OCI-LY1 (cell line): Measurements from ENCODE around the gene RPL5.

Experiments
- H2AFZ ChIP-seq: fragments of 200-600 bp; sonication (generic), shearing (Covaris generic); 2 replicates; pipeline ENCODE4 v1.6.0; 2014; ENCODE audit warnings: antibody characterized with exemption, mild to moderate bottlenecking, low read length
- H3F3A ChIP-seq: fragments of 200-600 bp; sonication (generic), shearing (Covaris generic); 2 replicates; pipeline ENCODE4 v1.6.0; 2014; ENCODE audit warnings: mild to moderate bottlenecking, antibody characterized with exemption, low read length, moderate library complexity; ENCODE audit not compliant: insufficient read depth
- H3K27ac ChIP-seq: fragments of 200-600 bp; sonication (generic); 2 replicates; pipeline ENCODE4 v1.5.1; 2014; ENCODE audit warnings: low read length, mixed run types, mild to moderate bottlenecking, low read depth; ENCODE audit not compliant: poor library complexity, severe bottlenecking
- H3K27me3 ChIP-seq: fragments of 200-600 bp; sonication (generic); 2 replicates; pipeline ENCODE4 v1.6.0; 2014; ENCODE audit warnings: antibody characterized with exemption, mild to moderate bottlenecking, low read length, moderate library complexity; ENCODE audit not compliant: insufficient read depth
- H3K36me3 ChIP-seq: fragments of 200-600 bp; sonication (generic); 2 replicates; pipeline ENCODE4 v1.6.1; 2014; ENCODE audit warnings: mild to moderate bottlenecking, antibody characterized with exemption, low read length, moderate library complexity, mixed read lengths; ENCODE audit not compliant: insufficient read depth
- H3K4me1 ChIP-seq: fragments of 200-600 bp; sonication (generic); 2 replicates; pipeline ENCODE4 v1.5.1; 2014; ENCODE audit warnings: mild to moderate bottlenecking, low read length, moderate library complexity; ENCODE audit not compliant: insufficient read depth, severe bottlenecking
- H3K4me2 ChIP-seq: fragments of 200-600 bp; sonication (generic), shearing (Covaris generic); 2 replicates; pipeline ENCODE4 v1.6.1; 2014; ENCODE audit warnings: low read length
- H3K4me3 ChIP-seq: fragments of 200-600 bp; sonication (generic); 2 replicates; pipeline ENCODE4 v1.5.1; 2014; ENCODE audit warnings: low read length, low read depth, mild to moderate bottlenecking, mixed read lengths; ENCODE audit not compliant: poor library complexity, severe bottlenecking
- H3K79me2 ChIP-seq: fragments of 200-600 bp; shearing (Covaris generic); 2 replicates; pipeline ENCODE4 v1.6.1; 2016; ENCODE audit warnings: mixed run types, low read length, mixed read lengths; ENCODE audit not compliant: insufficient read depth
- H3K9ac ChIP-seq: fragments of 200-600 bp; sonication (generic), shearing (Covaris generic); 2 replicates; pipeline ENCODE4 v1.6.1; 2014; ENCODE audit warnings: mild to moderate bottlenecking, low read length, mixed read lengths
- H3K9me2 ChIP-seq: fragments of 200-600 bp; sonication (generic), shearing (Covaris generic); 2 replicates; pipeline ENCODE4 v1.6.1; 2014; ENCODE audit warnings: low read depth, mild to moderate bottlenecking, low read length, mixed read lengths
- H3K9me3 ChIP-seq: fragments of 200-600 bp; shearing (Covaris generic); 2 replicates; pipeline ENCODE4 v1.6.1; 2014; ENCODE audit warnings: low read length, mixed read lengths
- H4K20me1 ChIP-seq: fragments of 200-600 bp; sonication (generic), shearing (Covaris generic); 2 replicates; pipeline ENCODE4 v1.6.0; 2016; ENCODE audit warnings: mild to moderate bottlenecking, low read length; ENCODE audit not compliant: insufficient read depth
- CTCF ChIP-seq: fragments of 200-600 bp; sonication (generic), shearing (Covaris generic); IDR thresholded peaks from 2 replicates; pipeline ENCODE4 v1.5.1; 2017; ENCODE audit warnings: mild to moderate bottlenecking, antibody characterized with exemption, low read length, moderate library complexity, mixed read lengths
- EZH2 ChIP-seq: fragments of 200-600 bp; sonication (generic), shearing (Covaris generic); IDR thresholded peaks from 2 replicates; pipeline ENCODE4 v1.8.0; 2017; ENCODE audit warnings: borderline replicate concordance, mixed run types, mild to moderate bottlenecking, antibody characterized with exemption, low read length, moderate library complexity, mixed read lengths

RPL5 gene

GRCh38 chr1:92820024-92820423, 11.8 kb upstream of the RPL5 start:
- Histone ChIP-seq H3K9ac (no peak overlapping the region), H3K79me2 (no peaks in the 10 kb centered on the region), H4K20me1 (no peaks in the 10 kb centered on the region), H3K27ac (no peak overlapping the region), H3K9me3 (no peaks in the 10 kb centered on the region), H2AFZ (no peak overlapping the region), H3K36me3 (no peaks in the 10 kb centered on the region), H3K9me2 (no peaks in the 10 kb centered on the region), H3K27me3 (no peaks in the 10 kb centered on the region), H3K4me2 (no peak overlapping the region), H3K4me1 (no peaks in the 10 kb centered on the region), H3K4me3 (no peak overlapping the region), H3F3A (no peaks in the 10 kb centered on the region)
- no peak for TF ChIP-seq EZH2
- TF ChIP-seq CTCF = no peak

GRCh38 chr1:92820551-92820950, 11.3 kb upstream of the RPL5 start:
- no peaks in the 10 kb centered on the region for H3K36me3 ChIP-seq
- H3K4me2 ChIP-seq = no peak overlapping the region
- no peak overlapping the region for H3K27ac ChIP-seq
- H3K9me2 ChIP-seq = no peaks in the 10 kb centered on the region
- no peaks in the 10 kb centered on the region for H4K20me1 ChIP-seq
- no peaks in the 10 kb centered on the region for H3K9me3 ChIP-seq
- no peak overlapping the region for H2AFZ ChIP-seq
- no peaks in the 10 kb centered on the region for H3K27me3 ChIP-seq
- TF ChIP-seq EZH2 (no peak), CTCF (no peak)
- no peaks in the 10 kb centered on the region for H3K4me1 ChIP-seq
- H3K79me2 ChIP-seq = no peaks in the 10 kb centered on the region
- H3K4me3 ChIP-seq = no peak overlapping the region
- no peak overlapping the region for H3K9ac ChIP-seq
- no peaks in the 10 kb centered on the region for H3F3A ChIP-seq

- no peak overlapping the region for H2AFZ ChIP-seq
- no peak overlapping the region for H3K27ac ChIP-seq
- no peak for TF ChIP-seq CTCF
- no peak for TF ChIP-seq EZH2
- H3K9ac ChIP-seq = no peak overlapping the region
- H3K4me3 ChIP-seq = no peak overlapping the region
- H3K27me3 ChIP-seq = no peaks in the 10 kb centered on the region
- H3K9me3 ChIP-seq = no peaks in the 10 kb centered on the region
- no peak overlapping the region for H3K4me2 ChIP-seq
- no peaks in the 10 kb centered on the region for H3F3A ChIP-seq
- no peaks in the 10 kb centered on the region for H3K9me2 ChIP-seq
- no peaks in the 10 kb centered on the region for H3K4me1 ChIP-seq
- no peaks in the 10 kb centered on the region for H4K20me1 ChIP-seq
- H3K36me3 ChIP-seq = no peaks in the 10 kb centered on the region
- no peaks in the 10 kb centered on the region for H3K79me2 ChIP-seq
These were observed 9.0 kb upstream of the RPL5 start for GRCh38 chr1:92822879-92823278.
